SU-DHL-6 (cell line): ENCODE data around the gene ABCB4.

ENCODE experiments used
- EZH2phosphoT487 ChIP-seq: fragments of 200-600 bp; sonication (generic), shearing (Covaris generic); conservative IDR thresholded peaks from 2 replicates; pipeline ENCODE4 v1.6.1; 2018; ENCODE audit warnings: mild to moderate bottlenecking, antibody characterized with exemption, low read length, moderate library complexity, mixed read lengths
- TF ChIP-seq, protein P1 (sequence below): fragments of 200-600 bp; sonication (generic); IDR thresholded peaks from one replicate; pipeline ENCODE4 v1.5.1; 2017; ENCODE audit warnings: antibody characterized with exemption, mild to moderate bottlenecking, low read length, moderate library complexity; ENCODE audit not compliant: insufficient read depth, poor library complexity, severe bottlenecking

DNA sequence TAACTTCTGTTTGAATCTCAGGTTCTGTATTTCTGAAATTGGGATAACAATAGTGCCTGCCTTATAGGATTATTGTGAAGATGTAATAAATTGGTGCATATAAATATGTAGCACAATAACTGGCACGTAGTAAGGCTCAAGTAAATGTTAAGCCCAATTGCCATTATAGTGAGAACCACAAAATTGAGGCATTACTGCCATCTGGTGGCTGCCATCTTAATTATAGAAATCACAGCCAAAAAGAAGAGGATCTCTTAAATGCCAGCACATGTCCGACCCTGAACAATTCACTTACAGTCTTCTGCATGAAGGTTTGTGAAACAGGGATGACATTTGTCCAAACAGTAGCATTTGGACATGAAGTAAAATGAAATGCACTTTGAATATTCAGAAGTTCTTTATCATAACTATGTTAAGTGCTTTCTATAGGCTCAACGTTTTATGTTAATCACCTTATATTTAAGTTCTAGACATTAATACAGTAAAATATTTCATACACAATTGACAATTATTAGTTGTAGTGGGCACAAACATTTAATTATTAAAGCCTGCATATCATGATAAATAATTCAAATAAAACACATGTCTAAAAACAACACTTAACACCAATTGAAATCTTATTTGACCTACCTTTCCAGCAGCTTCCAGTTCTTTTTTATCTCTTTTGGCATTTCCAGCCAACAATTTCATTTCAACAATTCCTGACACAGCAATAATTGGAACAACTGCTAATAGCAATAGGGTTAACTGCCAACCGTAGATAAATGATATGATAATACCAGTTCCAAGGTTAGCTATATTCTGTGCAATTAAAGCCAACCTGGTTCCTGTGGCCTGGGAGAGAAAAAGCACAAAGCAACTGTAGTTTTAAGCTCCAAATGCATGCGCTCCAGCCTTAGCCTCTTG, 58.5 kb downstream of the ABCB4 start:
- TF ChIP-seq, protein P1, sequence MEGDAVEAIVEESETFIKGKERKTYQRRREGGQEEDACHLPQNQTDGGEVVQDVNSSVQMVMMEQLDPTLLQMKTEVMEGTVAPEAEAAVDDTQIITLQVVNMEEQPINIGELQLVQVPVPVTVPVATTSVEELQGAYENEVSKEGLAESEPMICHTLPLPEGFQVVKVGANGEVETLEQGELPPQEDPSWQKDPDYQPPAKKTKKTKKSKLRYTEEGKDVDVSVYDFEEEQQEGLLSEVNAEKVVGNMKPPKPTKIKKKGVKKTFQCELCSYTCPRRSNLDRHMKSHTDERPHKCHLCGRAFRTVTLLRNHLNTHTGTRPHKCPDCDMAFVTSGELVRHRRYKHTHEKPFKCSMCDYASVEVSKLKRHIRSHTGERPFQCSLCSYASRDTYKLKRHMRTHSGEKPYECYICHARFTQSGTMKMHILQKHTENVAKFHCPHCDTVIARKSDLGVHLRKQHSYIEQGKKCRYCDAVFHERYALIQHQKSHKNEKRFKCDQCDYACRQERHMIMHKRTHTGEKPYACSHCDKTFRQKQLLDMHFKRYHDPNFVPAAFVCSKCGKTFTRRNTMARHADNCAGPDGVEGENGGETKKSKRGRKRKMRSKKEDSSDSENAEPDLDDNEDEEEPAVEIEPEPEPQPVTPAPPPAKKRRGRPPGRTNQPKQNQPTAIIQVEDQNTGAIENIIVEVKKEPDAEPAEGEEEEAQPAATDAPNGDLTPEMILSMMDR: peak; percentile 79
- no peak for TF ChIP-seq EZH2phosphoT487
